Measurements from ENCODE around the gene FKBP10.
A peak's percentile ranks its signal among the peaks of the same experiment; 100 is the strongest.

The FKBP10 gene

DNA sequence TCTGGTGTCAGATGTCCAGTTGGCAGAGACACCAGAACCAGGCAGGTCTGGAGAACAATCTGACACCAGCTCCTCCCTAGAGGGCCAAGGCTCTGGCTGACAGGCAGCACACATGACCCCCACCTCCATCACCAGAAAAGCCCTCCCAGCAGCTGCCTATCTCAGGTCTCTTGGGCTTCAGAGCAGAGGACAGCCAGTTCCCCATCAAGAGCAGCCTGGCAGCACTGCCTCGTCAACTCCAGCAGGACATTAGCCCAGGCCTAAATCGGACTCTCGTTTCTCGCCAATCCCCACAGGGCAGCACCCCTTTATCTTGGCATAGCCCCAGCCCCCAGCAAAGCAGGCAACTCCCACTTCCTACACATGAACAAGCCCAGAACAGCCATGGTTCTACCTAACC, 30.7 kb upstream of the FKBP10 start:
- no peak for DNase-seq (ENCODE audit: low read depth in 2 of 2, low spot score in 1 of 2)

- no peak for DNase-seq (ENCODE audit: low read depth in 2 of 2, low spot score in 1 of 2)
Measured at GRCh38 chr17:41784207-41784744, 28.5 kb upstream of the FKBP10 start.

- no peak for DNase-seq (ENCODE audit: low read depth in 2 of 2, low spot score in 1 of 2)
Measured at GRCh38 chr17:41785091-41785858, 27.5 kb upstream of the FKBP10 start.

- no peak for DNase-seq (ENCODE audit: low read depth in 2 of 2, low spot score in 1 of 2)
Measured at GRCh38 chr17:41785859-41786226, 27.0 kb upstream of the FKBP10 start.

DNA sequence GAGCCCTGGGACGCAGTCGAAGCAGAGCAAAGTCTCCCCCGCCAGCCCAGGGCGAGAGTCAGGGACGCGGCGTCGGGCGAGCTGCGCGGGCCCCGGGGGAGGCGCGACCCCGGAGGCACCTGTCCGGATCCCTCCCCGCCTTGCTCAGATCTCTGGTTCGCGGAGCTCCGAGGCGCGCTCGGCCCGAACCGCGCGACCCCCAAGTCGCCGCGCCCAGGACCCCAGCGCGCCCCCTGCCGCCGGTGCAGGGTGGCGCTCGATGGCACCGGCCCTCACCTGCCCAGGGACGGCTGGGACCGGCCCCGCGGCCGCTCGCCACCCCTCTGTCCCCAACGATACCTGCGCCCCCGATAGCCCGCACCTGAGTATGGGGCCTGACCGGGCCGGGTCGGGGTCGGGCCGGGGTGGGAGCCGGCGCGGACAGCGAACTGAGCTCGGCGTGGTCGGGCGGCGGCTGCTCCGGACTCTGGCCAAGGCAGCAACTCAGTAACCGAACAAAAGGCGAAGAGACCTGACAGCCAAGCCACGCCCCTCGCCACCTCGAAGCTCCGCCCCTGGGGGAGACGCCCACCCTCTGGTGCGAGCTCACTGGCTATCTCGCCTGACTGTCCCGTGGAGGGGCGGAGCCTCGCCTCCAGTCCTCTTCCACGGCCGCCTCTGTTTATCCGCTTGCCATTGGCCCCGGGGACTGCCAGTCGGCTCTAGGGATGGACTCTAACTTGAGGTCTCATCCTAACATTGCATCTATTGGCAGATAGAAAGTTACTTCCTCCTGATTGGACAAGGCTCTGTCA, 26.4 kb upstream of the FKBP10 start, which contains the start of gene JUP:
TSS of gene JUP (minus strand) at position 485 of the 794 bp plus-strand sequence. CDS start 14,857 bp downstream, outside the sequence.
- peak; percentile 61 to 71 for DNase-seq (ENCODE audit: low read depth in 2 of 2, low spot score in 1 of 2)

DNA sequence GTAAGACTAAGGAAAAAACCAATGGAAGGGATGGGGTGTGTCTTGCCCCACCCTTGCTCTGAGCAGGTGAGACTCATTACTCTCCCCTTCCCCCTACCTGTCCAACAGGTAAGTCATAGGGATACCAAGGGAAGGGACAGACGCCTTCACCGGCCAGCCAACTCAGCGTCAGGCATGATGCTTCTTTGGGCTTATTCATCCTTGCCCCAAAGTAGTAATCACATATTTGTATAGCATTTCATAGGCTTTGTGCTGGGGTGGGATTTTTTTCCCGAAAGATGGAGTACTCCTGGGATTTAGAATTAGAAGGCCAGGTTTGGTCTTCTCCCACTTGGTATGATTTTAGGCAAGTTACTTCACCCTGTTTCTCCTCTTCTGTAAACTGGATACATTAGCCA, 25.8 kb upstream of the FKBP10 start:
- DNase-seq (ENCODE audit: low read depth in 2 of 2, low spot score in 1 of 2), result no peak

GRCh38 chr17:41792845-41793783, 19.7 kb upstream of the FKBP10 start:
- DNase-seq (ENCODE audit: low read depth in 2 of 2, low spot score in 1 of 2), result no peak

GRCh38 chr17:41793784-41794539, 18.8 kb upstream of the FKBP10 start:
- DNase-seq (ENCODE audit: low read depth in 2 of 2, low spot score in 1 of 2), result no peak

GRCh38 chr17:41794540-41794975, 18.2 kb upstream of the FKBP10 start:
- no peak for DNase-seq (ENCODE audit: low read depth in 2 of 2, low spot score in 1 of 2)

DNA sequence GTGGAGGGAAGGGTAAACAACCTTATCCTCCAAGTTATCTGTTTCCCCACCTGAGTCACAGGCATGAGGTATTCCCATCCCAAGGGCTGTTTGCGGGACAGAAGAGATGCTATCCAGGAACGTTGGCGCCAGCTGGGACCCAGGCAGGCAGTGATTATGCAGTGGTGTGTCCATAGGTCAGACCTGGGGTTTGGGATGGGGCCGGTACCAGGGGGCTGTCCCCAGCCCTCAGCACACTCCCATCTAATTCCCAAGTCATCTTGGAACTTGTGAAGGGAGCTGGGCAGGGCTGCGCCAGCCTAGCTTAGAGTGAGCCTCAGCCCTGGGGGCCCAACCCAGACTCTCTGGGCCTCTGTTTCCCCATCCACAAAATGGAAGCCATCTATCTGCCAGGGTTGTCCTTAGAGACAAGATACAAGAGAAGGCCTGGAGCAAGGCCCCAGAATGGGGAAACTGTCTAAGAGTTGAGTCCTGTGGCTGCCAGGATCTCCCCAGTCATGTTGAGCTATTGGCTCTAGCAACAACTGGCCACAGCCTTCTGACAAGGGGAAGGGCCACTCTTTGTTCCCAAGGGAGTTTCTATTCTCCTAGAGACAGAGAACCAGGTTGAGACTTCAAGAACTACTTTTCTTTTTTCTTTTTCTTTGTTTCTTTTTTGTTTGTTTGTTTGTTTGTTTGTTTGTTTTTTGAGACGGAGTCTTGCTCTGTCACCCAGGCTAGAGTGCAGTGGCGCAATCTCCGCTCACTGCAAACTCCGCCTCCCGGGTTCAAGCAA, 16.5 kb upstream of the FKBP10 start:
- no peak for DNase-seq (ENCODE audit: low read depth in 2 of 2, low spot score in 1 of 2)

GRCh38 chr17:41797377-41797776, 15.4 kb upstream of the FKBP10 start:
- no peak for DNase-seq (ENCODE audit: low read depth in 2 of 2, low spot score in 1 of 2)

DNA sequence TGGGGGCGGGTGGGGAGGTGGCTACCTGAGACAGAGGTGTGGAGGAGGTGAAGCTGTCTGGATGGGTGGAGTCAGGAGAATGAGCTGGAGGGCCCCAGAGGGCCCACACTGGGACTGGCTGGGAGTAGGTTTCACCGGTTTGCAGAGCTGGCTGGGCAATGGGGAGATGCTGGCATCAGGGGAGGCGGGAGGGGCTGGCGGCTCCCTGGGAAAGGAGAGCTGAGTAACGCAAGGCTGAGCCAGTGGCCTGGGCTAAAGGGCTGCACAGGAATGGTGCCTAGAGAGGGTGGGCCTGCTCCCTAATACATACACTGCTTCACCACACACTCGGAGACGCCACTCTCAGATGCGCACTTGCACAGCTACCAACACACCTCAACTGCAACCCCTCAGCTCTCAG, 13.4 kb upstream of the FKBP10 start:
- DNase-seq (ENCODE audit: low read depth in 2 of 2, low spot score in 1 of 2), result no peak

- DNase-seq (ENCODE audit: low read depth in 2 of 2, low spot score in 1 of 2), result no peak
Measured at GRCh38 chr17:41800601-41801373, 12.0 kb upstream of the FKBP10 start.

- DNase-seq (ENCODE audit: low read depth in 2 of 2, low spot score in 1 of 2), result peak; percentile 29 to 64
Measured at GRCh38 chr17:41801374-41802271, 11.2 kb upstream of the FKBP10 start.

- no peak for DNase-seq (ENCODE audit: low read depth in 2 of 2, low spot score in 1 of 2)
Measured at GRCh38 chr17:41803049-41804020, 9.5 kb upstream of the FKBP10 start.

- no peak for DNase-seq (ENCODE audit: low read depth in 2 of 2, low spot score in 1 of 2)
Measured at GRCh38 chr17:41806685-41807445, 5.9 kb upstream of the FKBP10 start.

All from stimulated activated CD8-positive, alpha-beta memory T cell treated with anti-CD3 and anti-CD28 coated beads, Interleukin-4, amount 100 ng/mL, for 4 hours (primary cell).